Measurements from ENCODE around the gene KHNYN.

DNA sequence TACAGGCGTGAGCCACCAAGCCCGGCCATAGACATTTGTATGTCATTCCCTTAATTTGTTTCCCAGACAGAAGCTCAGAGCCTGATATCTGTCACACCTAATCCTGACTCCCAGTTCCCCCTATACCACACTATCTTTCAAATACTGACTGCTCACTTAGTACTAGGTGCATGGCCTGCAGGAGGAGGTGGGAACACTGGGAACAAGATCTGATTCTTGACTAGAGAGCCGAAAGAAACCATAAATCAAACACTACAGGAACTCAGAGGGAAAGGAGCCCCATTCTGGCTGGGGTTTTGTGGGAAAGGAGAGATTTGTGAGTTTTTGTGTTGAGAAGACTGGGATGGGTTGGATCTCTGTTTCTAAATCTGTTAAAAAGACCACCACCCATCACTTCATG, 4.9 kb downstream of the KHNYN start:
- TF ChIP-seq, protein P1, sequence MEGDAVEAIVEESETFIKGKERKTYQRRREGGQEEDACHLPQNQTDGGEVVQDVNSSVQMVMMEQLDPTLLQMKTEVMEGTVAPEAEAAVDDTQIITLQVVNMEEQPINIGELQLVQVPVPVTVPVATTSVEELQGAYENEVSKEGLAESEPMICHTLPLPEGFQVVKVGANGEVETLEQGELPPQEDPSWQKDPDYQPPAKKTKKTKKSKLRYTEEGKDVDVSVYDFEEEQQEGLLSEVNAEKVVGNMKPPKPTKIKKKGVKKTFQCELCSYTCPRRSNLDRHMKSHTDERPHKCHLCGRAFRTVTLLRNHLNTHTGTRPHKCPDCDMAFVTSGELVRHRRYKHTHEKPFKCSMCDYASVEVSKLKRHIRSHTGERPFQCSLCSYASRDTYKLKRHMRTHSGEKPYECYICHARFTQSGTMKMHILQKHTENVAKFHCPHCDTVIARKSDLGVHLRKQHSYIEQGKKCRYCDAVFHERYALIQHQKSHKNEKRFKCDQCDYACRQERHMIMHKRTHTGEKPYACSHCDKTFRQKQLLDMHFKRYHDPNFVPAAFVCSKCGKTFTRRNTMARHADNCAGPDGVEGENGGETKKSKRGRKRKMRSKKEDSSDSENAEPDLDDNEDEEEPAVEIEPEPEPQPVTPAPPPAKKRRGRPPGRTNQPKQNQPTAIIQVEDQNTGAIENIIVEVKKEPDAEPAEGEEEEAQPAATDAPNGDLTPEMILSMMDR (conservative IDR thresholded peaks at IDR 0.05; ENCODE audit: low read length): no peak
- TF ChIP-seq EZH2phosphoT487 (IDR thresholded peaks at IDR 0.05; ENCODE audit: borderline replicate concordance): no peak
